GM19238 (cell line): ENCODE results near the gene EHD3.
"Not testable (repeated sequence)": the region's sequence is repeated elsewhere in the genome, so short reads cannot be mapped to it uniquely, and the experiment has no call there.

Experiments used
- DNase-seq: peaks from one replicate; pipeline ENCODE4 v3.0.0; 2011; ENCODE audit warnings: low spot score; ENCODE audit not compliant: insufficient read length

EHD3 gene

DNA sequence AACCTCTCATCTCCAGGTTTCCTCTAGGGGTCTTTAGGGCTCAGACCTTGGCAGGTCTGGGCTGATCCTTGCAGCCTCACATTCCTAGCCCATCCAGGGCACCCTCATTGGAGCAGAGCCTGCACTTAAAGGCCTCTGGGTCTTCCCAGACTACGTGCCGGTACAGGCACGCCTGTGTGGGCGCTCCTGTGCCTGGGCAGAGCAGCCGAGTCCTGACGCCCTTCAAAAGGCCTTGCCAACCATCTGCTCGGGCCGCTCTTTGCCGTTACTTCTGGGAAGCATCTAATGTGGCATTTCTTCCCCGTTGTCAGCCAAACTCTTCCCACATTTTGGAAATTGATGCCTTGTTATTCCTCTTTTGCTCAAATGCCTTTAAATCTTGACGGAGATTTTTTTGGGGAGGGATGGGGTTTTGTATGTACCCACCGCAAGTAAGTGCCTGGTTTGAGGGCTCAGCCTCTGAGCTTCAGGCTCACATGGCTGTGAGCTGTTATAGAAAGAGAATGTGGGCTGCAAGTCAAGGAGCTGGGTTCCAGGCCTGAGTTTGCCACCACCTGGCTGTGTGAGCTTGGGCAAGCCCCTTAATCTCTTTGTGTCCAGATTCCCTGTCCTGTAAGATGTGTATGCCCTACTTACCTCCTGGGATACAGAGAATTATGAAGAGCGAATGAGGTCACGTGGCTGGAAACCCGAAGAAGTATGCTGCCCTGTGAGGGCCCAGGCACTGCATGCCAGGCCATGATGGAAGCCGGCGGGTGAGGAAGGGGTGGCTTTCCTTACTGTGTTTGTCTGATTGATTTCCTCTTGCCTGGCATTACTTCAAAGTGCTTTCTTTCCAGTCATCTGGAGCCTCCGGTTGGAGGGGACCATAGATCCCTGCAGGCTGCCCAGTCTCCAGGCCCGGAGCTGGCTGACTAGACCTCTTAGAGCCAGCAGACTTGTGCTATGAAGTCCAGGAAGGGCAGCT is 20.6 kb downstream of the EHD3 start:
- DNase-seq: no peak

DNA sequence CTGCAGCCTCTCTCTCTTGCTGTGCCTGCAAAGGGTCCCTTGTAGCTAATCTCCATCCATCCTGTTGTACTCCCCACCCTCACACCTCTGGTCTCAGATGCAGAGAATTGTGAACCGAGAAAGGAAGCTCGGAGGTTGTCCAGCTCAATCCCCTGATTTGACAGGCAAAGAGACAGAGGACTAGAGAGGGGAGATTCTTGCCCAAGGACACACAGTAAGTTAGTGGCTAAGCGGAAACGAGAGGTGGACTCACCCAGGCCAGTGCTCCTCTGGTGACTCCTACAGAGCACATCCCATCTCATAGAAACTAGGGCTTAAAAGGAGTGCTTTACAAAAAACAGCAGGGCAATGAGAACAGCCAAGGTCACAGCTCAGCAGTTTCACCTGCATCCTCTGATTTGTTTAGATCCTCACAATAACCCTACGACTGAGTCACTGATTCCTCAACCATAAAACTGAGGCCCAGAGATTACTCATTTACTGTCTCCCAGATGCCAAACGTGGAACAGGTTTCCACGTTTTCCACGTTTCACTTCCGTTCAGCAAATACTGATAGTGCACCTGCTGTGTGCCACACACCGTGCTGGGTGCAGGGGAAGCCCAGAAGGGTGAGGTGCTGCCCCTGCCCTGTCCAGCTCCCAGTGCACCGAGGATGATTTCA is 22.1 kb downstream of the EHD3 start:
- peak; percentile 30 for DNase-seq

DNA sequence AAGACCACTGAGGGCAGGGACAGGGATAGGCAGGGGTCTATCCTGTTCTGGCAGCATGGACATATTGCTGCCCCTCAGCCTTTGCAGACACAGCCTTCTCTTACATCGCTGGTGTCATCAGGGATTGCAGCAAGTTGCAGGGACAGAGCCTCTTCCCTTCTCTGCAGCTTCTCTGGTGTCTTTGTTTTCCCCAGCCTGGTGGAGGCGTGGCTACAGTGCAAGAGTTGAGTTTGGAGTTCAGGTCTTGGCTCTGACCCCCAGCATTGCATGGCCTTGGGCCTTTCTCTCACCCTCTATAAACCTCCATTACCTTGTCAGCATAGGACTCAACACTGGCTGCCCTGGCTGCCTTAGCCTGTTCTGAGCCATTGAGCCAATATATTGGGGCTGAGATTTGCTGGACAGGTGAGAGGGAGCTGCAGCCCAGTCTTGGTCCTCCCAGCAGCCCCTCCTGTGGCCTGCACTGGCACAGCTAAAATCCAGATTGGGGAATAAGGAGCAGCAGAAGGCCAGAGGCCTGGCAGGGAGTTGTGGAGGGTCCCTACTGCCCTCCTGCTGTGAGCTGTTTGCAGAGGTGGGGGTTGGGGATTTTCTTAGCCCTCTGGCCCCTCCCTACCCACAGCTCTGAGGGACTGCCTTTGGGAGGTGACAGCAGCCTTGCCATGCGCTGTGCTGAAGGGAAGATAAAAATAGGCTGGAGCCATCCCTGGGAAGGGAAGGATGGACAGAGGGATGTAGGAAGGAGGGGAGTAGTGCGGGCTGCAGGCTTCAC is 22.8 kb downstream of the EHD3 start:
- DNase-seq: no peak

DNA sequence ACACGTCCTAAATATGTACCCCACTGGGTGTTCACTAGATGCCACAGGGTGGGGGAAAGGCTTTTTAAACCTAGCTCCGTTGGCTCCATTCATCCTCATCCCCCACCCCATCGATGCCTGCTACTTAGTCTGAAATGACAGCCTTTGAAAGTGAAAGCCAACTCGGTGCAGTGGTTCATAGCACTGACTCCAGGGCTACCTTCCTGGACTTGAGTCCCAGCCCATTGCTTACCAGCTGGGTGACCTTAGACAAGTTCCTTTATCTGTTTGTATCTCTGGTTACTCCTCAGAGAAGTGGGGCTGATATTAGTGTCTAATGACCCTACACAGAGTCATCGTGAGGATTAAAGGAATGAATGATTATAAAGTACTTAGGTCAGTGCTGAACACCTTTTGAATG is 24.4 kb downstream of the EHD3 start:
- peak; percentile 58 for DNase-seq

DNA sequence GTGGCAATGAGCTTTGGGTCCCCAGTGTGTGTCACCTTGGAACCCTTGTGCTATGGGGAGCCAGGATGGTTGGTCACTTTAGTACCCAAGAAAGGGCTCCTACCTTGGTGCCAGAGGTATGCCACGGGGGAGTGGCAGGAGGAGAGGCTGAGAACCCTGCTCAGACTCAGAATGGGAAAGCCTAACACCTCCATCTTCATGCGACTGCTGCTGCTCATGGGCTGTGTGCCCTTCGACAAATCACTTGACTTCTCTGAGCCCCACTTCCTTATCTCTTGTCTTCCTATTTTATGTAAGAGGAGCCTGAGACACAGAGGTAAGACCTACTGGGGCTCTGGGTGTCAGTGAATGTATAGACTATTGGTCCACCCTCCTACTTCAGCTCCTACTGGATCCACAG is 25.1 kb downstream of the EHD3 start:
- no peak for DNase-seq

DNA sequence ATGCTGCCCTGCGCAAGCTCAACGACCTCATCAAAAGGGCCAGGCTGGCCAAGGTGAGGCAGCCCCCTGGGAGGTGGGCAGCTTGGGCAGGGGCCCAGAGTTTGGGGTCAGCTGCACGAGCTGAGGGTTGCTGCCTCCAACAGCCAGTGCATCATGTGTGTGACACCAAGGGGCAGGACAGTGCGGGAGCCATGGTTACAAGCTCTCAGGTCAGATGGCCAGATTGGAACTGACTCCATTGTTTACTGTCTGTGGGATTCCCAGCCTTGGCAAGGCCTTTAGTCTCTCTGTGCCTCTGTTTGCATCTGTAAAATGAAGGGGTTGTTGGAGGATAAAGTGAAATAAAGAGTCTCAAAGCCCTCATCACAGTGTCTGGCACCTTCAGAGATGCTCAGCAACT is 26.9 kb downstream of the EHD3 start:
- no peak for DNase-seq

DNA sequence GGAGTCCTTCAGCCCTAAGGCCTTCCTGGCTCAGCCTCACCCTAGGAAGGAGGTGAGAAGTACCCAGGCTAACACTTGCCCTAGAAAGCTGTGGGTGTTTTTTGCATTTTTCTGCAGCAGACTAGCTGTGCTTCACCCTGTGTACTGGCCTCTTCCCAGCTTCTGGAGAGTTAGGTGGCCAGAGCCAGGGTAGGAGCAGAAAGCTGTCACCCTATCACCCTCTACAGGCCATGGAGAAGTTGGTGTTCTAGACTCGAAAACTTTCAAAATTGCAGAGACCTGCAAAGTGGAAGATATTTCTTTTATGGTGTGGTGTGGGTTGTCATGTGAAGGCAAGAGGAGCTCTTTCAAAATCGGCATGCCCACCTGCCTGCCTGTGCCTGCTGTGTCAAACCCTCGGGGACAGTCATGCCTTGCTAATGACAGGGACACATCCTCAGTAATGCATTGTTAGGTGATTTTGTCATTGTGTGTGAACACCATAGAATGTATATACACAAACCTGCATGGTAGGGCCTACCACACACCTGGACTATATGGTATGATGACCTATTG is 29.8 kb downstream of the EHD3 start:
- no peak for DNase-seq

DNA sequence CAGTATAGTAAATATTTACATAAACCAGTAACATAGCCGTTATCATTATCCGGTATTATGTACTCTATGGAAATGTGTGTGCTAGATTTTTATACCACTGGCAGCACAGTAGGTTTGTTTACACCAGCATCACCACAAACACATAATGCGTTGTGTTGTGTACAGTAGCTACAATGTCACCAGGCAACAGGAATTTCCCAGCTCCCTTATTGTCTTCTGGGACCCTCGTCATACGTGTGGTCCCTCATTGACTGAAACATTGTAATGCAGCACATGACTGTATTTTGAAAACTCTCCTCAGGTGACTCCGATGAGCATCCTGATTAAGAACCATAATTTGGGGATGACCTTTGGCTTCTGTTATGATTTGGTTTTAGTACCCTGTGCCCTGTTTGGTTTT is 31.3 kb downstream of the EHD3 start:
- no peak for DNase-seq

DNA sequence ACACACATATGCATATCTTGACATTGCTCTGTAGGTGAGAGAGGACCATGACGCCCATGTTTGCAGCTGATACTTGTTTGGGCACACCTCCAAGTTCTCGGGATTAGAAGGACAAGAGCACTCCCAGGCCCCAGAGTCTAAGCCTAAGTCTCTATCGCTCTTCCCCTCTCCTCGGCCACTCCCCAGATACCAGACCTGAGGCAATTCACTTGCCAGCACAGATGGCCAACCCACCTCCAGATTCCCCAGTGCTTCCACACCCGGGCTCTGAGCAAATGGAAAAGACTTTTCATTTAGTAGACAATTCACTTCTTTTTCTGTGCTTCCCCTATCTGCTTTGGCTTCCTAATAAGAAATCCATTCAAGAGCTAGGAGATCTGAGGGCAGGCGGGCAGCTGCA is 32.9 kb downstream of the EHD3 start:
- DNase-seq: no peak

DNA sequence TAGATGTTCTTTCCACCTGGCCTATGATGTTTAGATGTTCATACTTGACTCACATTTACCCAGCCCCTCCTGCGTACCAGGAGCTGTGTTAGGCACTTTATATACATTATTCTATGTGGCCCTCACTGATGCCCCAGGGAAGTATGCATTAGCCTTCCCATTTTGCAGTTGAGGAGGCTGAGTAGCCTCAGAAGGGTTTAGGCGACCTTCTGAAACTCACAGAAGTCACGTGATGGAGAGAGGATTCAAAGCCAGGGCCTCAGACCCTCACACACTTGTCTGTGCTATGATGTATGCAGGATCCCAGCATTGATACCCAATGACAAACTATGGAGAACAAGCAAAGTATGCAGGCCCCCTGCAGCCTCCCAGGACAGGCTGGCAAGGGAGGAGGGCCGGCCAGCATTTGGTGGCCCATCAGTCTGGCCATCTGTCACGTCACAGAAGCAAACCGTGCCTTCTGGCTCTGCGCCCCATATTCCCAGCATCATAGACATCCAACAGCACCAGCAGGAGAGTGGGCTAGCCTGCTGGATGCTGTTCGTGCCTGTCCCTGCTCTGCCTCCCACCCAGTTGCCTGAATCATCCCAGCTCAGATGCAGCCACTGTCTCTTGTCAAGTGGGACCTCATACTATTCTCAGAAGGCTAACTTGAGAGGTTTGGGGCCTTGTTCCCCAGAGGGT is 33.6 kb downstream of the EHD3 start:
- no peak for DNase-seq

DNA sequence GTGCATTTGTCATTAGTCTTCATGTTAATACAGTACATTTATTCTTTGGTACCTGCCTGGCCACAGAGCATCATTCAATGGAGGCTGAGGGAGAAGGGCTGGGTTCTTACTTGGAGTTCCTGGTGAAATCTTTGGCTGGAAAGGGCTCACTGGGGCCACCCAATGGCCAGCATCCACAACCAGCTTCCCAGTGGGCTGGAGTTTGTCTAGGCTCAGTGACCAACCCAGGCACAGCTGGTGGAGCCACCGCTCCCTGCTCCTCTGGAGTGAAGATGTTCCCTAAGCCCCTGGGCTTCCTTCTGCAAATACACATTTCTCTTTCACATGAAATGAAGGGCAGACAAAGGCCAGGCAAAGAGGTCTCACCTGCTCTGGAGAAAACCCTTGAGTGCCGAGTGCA is 34.4 kb downstream of the EHD3 start:
- DNase-seq: no peak

DNA sequence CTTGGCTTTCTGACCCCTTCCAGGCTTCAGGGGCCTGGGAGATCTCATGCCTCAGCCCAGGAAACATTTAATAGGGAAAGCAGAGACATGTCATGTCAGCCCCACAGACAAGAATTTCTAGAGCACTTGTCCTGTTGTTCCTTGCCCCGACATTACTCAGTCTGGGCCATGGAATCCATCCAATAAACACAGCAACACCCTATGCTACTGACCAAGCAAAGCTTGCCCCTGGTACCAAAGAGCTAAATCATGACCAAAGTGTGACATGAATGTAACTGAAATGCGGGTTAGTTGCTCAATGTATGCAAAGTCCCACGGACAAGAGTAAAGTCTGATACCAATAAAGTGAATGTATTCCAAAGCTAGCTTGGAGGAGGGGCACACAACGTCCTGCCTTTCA is 35.1 kb downstream of the EHD3 start:
- no peak for DNase-seq

DNA sequence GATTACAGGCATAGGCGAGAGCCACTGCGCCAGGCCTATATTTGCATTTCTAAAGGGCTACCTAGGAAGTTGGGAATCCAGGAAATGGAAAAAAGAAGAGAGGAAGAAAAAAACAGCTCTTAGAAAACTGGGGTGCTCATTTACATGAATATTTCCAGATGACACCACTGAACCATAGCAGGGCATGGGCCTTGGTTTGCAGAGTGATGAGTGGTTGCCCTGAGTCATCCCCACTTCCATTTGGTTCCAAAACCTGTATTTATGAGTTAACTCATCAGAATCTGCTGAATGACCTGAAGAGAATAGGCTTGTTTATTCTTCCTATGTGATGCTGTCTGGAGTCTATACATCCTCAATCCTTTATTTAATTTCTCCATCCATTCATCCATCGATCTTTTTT is 36.2 kb downstream of the EHD3 start:
- no peak for DNase-seq

DNA sequence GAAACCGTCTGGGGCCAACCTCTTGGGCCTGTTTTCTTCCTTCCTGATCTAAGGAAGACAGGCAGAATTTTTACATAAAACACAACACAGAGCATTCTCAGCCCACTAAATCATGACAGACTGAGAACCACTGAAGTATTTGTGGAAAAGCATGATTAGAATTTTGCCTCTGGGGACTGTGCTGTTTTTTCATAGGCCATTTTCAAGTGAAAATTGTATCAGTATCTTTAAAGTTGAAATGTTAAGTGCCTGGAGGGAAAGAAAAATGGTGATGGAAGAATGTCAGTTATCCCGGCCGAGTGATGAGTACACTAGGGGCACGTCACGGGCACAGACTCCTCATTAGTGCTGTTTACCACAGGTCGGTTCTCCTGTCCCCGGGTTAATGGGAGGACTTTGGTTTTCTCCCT is 36.9 kb downstream of the EHD3 start:
- no peak for DNase-seq

DNA sequence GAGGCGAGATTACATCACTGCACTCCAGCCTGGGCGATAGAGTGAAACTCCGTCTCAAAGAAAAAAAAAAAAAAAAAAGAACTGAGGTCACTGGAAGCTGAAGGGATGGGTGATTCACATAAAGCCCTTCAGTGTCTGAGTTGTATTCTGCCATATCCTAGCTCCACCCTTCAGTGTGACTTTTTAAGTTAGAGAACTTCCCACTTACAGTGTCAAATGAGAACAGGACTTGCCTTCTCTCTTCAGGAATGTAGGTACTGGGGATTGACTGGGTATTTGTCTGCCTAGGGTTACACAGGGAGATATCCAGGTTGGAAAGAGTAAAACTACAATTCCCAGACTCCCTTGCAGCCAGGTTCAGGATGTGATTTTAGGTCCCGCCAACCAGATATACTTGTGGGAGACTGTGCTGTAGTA is 37.9 kb downstream of the EHD3 start:
- DNase-seq: no peak

DNA sequence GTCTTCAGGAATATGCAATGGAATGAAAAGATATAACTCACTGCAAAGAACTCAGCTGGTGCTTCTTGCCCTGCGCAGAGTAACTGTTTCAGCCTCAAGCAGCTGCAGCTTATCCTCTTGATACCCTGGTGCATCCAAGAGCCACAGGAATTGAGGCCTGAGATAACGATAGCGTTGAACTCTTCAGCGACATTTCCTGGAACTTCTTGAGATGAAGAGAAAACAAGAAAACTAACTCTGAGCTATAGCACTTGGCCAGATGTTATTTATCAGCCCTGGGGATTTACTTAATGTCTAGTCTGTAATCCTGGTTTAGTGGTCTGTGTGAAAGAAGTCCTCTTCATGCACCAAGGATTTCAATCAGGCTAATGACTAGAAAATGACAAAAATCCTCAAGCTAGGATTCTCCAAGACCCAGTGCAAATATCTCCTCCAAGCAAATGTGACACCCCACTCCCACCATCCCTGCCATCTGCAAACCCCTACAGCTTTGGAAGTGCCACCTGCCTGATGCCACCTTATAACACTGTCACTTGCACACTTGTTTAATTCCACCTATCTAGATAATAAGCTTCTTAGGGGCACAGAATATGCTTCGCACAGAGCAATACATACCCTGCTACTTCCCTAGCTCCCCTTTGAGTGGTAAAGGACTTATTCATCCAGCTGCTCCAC is 40.6 kb downstream of the EHD3 start:
- DNase-seq: no peak

DNA sequence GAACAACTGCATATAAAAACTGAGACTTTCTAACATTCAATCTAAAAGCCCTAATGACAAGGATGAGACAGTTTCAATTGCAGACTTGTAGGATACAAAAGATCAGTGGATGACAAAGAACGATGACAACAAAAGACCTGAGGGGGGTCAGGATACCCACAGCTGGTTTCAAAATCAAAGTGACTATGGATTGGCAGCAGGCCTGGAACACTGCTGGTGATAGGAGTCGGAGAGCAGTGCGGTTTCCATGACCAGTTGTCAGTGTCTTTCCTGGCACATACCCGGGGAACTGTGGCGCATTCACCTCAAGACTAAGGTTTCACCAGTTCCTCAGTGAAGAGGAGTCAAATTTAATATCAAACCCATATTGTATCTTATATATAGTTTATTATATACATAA is 42.0 kb downstream of the EHD3 start:
- DNase-seq: no peak

DNA sequence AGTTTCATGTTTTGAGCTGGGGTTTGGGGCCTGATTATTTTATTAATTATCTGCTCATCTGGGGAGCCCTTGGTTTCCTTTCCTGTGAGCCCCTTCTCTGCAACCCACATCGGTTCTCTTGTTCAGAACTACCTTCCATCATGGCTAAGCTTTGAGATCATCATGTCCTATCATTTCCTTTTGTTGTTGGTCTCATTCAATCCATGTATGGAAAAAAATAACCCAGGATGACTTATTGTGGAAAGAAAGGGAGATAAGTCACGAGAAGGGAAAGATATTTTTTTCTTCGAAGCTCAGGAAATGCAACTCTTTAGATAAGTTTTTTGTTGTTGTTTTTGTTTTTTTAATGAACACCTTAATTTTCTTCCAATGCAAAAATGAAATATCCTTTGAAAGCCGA is 43.7 kb downstream of the EHD3 start:
- DNase-seq: no peak

DNA sequence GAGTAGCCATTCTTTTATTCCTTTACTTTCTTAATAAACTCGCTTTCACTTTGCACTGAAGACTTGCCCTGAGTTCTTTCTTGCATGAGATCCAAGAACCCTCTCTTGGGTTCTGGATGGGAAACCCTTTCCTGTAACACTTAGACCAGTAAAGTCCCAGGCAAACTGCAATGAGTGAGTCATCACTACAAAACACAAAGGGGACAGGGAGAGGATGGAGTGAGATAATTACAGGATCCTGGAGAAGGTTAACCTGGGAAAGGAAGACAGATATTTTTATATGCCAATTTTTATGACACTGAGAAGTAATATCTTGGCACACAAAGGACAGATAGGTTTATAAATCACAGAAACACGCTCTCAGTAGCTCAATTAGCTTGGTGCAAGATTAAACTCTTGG is 48.7 kb downstream of the EHD3 start:
- no peak for DNase-seq

DNA sequence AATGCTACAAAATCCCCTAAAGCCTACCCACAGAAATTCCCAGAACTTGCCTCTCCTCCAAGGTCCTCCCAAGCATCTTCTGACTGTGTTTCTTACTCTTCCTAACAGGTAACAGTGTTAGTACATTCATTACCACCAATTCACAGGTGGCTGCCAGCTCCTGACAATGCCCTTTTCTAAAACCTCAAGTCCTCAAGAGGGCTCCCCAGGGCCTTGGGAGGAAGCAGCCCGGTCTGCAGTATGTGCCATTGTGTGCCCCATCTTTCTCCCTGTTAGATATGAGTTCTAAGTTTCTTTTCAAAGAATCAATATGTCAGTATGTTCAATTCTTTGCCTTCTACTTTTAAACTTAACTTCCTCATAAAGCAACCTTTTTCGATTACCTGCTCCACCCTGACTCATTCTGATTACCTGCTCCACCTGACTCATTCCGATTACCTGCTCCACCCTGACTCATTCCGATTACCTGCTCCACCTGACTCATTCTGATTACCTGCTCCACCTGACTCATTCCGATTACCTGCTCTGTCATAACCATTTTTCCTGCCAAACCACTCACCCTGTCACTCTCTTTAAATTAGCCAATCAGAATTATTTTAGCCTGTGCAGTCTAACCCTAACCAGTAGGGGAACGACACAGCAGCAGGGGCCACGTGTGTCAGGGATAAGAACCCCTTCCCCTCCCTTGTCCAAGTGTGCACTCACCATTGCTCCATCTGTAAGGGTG is 49.4 kb downstream of the EHD3 start:
- not testable (repeated sequence) for DNase-seq
